Chondrocyte (in vitro differentiated cells): Measurements from ENCODE around the gene MMS19. TPM values are rescaled to one million over a fixed set of nuclear protein-coding genes. Genes with fewer than 3 reads are reported as not detected.

Source experiments
- DNase-seq: peaks from one replicate; pipeline ENCODE4 v3.0.0; 2021; ENCODE audit warnings: mixed read lengths, low spot score
- H3K27ac Mint-ChIP-seq: one replicate; pipeline ENCODE4 v1.8.0; 2021; ENCODE audit warnings: mild to moderate bottlenecking, moderate library complexity, mixed read lengths; ENCODE audit not compliant: unreplicated experiment
- H3K27me3 Mint-ChIP-seq: 2 replicates; pipeline ENCODE4 v1.8.0; 2021; ENCODE audit warnings: low read depth, mixed read lengths
- H3K36me3 Mint-ChIP-seq: 2 replicates; pipeline ENCODE4 v1.8.0; 2021; ENCODE audit warnings: low read depth, mixed read lengths
- H3K4me1 Mint-ChIP-seq: 2 replicates; pipeline ENCODE4 v1.8.0; 2021; ENCODE audit warnings: low read depth, mild to moderate bottlenecking, mixed read lengths
- H3K4me3 Mint-ChIP-seq: one replicate; pipeline ENCODE4 v1.8.0; 2021; ENCODE audit warnings: mild to moderate bottlenecking, moderate library complexity, mixed read lengths; ENCODE audit not compliant: unreplicated experiment
- H3K9me3 Mint-ChIP-seq: 2 replicates; pipeline ENCODE4 v1.8.0; 2021; ENCODE audit warnings: low read depth, mixed read lengths
- total RNA-seq: library from RNA; stranded (reverse); gene quantifications from 3 replicates; pipeline ENCODE4 v1.2.1, GENCODE V29; 2021
- TF ChIP-seq, protein P1 (sequence below): fragments of 200-600 bp; sonication (generic); IDR thresholded peaks from 2 replicates; pipeline ENCODE4 v1.5.0; 2021; ENCODE audit warnings: antibody characterized with exemption, mild to moderate bottlenecking, moderate library complexity

MMS19 gene
- total RNA-seq, 1 donor from 2014 or later, result 63.4 TPM

DNA sequence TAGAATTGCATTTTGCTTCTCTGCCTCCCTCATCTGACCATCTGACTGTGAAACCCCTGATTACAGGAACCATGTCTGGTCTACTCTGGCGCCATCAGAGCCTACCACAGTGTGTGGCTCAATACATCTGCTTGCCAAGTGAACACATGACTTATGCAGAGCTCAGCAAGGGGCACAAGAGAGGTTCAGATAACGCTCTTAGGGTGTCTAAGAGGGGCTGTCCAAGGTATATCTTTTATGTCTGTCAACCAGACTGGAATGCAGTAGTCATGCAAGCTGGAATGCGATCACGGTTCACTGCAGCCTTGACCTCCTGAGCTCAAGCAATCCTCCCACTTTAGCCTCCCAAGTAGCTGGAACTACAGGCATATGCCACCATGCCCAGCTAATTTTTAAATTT is 86.8 kb downstream of the MMS19 start:
- H3K9me3 Mint-ChIP-seq, result no peaks in the 10 kb centered on the region
- no peak for DNase-seq
- no peak overlapping the region for H3K27ac Mint-ChIP-seq
- peaks cover 11% of the 10 kb centered on the region for H3K4me1 Mint-ChIP-seq
- H3K27me3 Mint-ChIP-seq, result no peaks in the 10 kb centered on the region
- H3K4me3 Mint-ChIP-seq, result no peak overlapping the region
- H3K36me3 Mint-ChIP-seq, result no peaks in the 10 kb centered on the region
- TF ChIP-seq, protein P1, sequence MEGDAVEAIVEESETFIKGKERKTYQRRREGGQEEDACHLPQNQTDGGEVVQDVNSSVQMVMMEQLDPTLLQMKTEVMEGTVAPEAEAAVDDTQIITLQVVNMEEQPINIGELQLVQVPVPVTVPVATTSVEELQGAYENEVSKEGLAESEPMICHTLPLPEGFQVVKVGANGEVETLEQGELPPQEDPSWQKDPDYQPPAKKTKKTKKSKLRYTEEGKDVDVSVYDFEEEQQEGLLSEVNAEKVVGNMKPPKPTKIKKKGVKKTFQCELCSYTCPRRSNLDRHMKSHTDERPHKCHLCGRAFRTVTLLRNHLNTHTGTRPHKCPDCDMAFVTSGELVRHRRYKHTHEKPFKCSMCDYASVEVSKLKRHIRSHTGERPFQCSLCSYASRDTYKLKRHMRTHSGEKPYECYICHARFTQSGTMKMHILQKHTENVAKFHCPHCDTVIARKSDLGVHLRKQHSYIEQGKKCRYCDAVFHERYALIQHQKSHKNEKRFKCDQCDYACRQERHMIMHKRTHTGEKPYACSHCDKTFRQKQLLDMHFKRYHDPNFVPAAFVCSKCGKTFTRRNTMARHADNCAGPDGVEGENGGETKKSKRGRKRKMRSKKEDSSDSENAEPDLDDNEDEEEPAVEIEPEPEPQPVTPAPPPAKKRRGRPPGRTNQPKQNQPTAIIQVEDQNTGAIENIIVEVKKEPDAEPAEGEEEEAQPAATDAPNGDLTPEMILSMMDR, result no peak

DNA sequence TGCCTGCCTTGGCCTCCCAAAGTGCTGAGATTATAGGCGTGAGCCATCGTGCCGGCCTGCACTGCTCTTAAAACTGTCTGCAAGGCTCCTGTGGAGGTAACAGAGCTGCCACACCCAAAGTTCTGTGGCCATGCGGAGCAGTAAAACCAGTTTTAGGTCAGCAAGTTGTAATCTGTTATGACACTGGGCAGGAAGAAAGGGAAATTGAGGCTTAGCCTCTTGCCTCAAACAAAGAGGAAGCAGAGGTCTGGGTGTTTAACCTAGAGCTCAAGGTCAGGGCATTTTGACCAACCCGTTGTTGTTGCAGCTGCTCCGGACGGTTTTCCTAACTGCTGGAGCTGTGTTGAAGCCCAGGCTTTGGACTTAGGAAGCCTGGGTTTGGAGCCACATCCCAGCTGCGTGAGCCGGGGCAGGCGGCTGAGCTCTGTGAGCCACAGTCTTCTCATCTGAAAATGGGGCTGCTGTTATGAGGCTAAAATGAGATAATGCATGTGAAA is 89.7 kb downstream of the MMS19 start:
- no peaks in the 10 kb centered on the region for H3K27me3 Mint-ChIP-seq
- DNase-seq, result no peak
- H3K4me1 Mint-ChIP-seq, result peaks cover 6% of the 10 kb centered on the region
- no peak overlapping the region for H3K4me3 Mint-ChIP-seq
- H3K36me3 Mint-ChIP-seq, result no peaks in the 10 kb centered on the region
- H3K9me3 Mint-ChIP-seq, result no peaks in the 10 kb centered on the region
- TF ChIP-seq, protein P1, result no peak
- H3K27ac Mint-ChIP-seq, result no peak overlapping the region

Other genes with a start within 250 kb of the MMS19 start
- 2.5 to 3.3 TPM (median 2.6 TPM) in 3 replicates for gene ARHGAP19, start 205.8 kb downstream of the MMS19 start, total RNA-seq
- gene FRAT1, start 179.2 kb downstream of the MMS19 start, total RNA-seq, result 1.3 to 2.6 TPM (median 1.5 TPM) in 3 replicates
- 4.1 to 4.7 TPM (median 4.2 TPM) in 3 replicates for gene FRAT2, start 163.7 kb downstream of the MMS19 start, total RNA-seq
- 22.1 to 42.8 TPM (median 28.3 TPM) in 3 replicates for gene RRP12, start 97.1 kb downstream of the MMS19 start, total RNA-seq
- gene PGAM1, start 72.2 kb downstream of the MMS19 start, total RNA-seq, result 304 to 334 TPM (median 324 TPM) in 3 replicates
- gene EXOSC1, start 52.4 kb downstream of the MMS19 start, total RNA-seq, result 28.6 to 41.2 TPM (median 28.7 TPM) in 3 replicates
- gene ZDHHC16, start 52.2 kb downstream of the MMS19 start, total RNA-seq, result 50.4 to 64.8 TPM (median 53.0 TPM) in 3 replicates
- gene UBTD1, start 502 bp upstream of the MMS19 start, total RNA-seq, result 29.3 to 38.2 TPM (median 38.2 TPM) in 3 replicates
- gene ANKRD2, start 74.4 kb upstream of the MMS19 start, total RNA-seq, result 0.46 to 0.60 TPM (median 0.54 TPM) in 3 replicates
- 0.12 TPM in 1 of 3 replicates, not detected in the others for gene HOGA1, start 86.0 kb upstream of the MMS19 start, total RNA-seq
- not detected in 3 replicates for gene C10orf62, start 91.3 kb upstream of the MMS19 start, total RNA-seq
- gene MORN4, start 135.1 kb upstream of the MMS19 start, total RNA-seq, result 11.3 to 13.7 TPM (median 11.8 TPM) in 3 replicates
- 20.1 to 20.9 TPM (median 20.1 TPM) in 3 replicates for gene PI4K2A, start 142.2 kb upstream of the MMS19 start, total RNA-seq
- 5.1 to 7.7 TPM (median 6.5 TPM) in 3 replicates for gene AVPI1, start 188.8 kb upstream of the MMS19 start, total RNA-seq
- gene MARVELD1, start 215.3 kb upstream of the MMS19 start, total RNA-seq, result 133 to 150 TPM (median 143 TPM) in 3 replicates
- gene ZFYVE27, start 238.7 kb upstream of the MMS19 start, total RNA-seq, result 16.9 to 18.1 TPM (median 17.1 TPM) in 3 replicates